ENCODE data around the gene DNAJC7.

DNAJC7 gene

DNA sequence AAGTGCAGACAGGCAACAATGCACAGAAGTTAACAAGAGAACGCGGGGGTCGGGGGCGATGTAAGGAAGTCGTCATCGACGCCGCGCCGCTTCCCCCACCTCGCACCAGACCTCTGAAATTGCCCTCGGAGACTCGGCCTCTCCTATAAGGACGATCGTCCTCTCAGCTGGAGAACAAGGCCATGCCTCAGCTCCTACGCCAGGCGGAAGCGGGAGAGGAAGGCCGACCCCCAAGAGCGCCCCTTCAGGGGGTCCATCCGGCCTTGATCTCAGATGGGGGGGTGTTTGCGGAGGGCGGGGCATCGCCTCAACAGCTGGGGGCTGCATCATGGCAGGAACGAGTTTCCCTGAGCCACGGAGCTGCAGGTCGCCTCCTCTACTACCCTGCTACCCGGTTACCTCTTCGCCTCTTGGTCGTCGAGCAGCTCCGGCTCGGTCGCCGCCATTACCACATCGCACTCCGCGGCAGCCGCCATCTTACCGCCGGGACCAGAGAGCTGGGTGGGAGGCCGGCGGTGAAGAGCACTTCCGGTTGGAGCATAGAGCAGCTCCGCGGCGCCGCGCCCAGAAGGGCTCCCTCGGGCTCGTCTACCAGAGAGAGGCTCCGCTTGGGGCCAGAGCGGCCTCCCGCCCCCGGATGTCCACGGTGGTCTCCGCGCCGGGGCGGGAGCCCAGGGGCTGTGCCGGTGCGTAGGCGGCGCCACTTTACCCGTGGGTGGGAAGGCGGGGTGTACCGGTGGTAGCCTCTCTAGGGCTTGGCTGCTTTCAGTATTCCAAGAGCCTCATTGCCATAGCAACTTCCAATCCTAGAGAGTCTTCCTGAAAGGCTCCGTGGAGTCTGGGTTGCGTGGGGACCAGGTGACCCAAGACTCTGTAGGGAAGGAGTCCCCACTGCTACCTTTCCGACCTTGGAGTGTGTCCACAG lies at the start of gene DNAJC7:
Gene DNAJC7 (minus strand): TSS at position 499 of the 925 bp plus-strand sequence. CDS start 23 bp downstream, at position 476.
- DNase-seq (ENCODE audit: insufficient read length, low spot score) (peak; percentile 93), FAIRE-seq (peak; percentile 92)

- DNase-seq (ENCODE audit: insufficient read length, low spot score) = no peak
- no peak for FAIRE-seq
Measured at GRCh38 chr17:42065201-42065600, 48.0 kb upstream of the DNAJC7 start.

- DNase-seq (ENCODE audit: insufficient read length, low spot score) (no peak), FAIRE-seq (no peak)
Measured at GRCh38 chr17:42062681-42063080, 45.4 kb upstream of the DNAJC7 start.

DNA sequence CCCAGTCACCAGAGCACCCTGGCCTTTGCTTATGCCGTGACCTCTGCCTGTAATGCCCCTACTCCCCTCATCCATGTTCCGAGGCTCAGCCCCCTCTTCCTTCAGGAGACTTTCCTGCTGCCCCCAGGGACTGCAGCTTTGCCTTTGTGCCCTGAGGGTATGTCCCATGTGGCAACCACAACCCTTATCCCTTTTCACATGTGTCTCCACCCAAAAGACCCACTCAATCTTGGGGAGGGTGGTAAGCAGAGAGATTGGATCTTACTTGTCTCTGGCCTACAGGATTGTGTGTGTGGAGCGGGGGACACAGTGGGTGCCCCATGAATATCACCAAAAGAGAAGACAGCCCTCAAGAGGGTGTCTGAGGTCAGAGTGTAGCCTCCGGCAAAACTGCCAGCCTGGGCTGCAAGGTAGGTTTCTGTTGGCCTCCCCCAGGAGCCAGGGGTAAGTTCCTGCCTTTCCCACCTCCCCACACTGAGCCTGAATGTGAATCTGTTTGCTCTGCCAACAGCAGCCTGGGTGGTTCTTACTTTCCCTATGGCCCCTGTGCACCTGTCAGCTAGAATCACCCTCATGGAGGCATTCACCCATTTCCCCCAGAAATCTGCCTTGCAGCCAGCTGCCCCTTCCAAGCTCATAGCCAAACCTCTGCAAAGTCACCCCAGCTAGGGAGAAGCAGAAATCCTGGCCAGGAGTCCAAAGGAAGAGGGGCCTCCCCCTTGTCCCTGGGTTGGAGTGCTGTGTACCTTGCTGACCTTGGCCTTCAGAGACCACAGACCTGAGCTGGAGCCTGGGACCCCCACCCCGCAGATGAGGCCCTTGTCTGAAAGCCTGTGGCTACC lies 44.6 kb upstream of the DNAJC7 start:
- FAIRE-seq (no peak), DNase-seq (ENCODE audit: insufficient read length, low spot score) (no peak)

GRCh38 chr17:42060231-42060630 lies 43.0 kb upstream of the DNAJC7 start:
- DNase-seq (ENCODE audit: insufficient read length, low spot score) = no peak
- FAIRE-seq = no peak

DNA sequence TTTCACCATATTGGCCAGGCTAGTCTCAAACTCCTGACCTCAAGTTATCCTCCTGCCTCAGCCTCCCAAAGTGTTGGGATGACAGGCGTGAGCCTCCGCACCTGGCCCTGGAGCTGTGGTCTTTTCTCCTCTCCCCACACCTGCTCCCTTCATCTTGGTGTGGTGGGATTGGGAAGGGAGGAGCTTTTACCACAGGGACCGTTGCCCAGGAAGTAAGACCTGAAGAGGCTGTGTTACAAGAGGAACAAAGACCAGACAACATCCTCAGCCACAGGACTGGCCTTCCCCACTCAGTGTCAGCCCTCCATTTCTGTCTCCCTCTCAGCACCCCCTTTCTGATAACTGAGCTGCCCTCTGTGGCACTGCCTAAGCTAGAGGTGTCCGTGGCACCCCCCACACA lies 42.6 kb upstream of the DNAJC7 start:
- no peak for FAIRE-seq
- no peak for DNase-seq (ENCODE audit: insufficient read length, low spot score)

- no peak for FAIRE-seq
Measured at GRCh38 chr17:42058063-42058462, 40.8 kb upstream of the DNAJC7 start.

DNA sequence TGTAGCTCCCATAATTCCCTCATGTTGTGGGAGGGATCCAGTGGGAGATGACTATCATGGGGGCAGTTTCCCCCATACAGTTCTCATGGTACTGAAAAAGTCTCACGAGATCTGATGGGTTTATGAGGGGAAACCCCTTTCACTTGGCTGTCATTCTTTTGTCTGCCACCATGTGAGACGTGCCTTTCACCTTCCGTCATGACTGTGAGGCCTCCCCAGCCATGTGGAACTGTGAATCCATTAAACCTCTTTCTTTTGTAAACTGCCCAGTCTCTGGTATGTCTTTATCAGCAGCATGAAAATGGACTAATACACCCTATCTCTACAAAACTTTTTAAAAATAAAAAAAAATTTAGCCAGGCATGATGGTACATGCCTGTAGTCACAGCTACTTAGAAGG lies 39.4 kb upstream of the DNAJC7 start:
- DNase-seq (ENCODE audit: insufficient read length, low spot score) (no peak), FAIRE-seq (no peak)

More at GRCh38 chr17:42058063-42058462, 40.8 kb upstream of the DNAJC7 start:
- DNase-seq (ENCODE audit: insufficient read length, low spot score) = no peak

GRCh38 chr17:42055496-42055895 lies 38.3 kb upstream of the DNAJC7 start:
- FAIRE-seq (peak; percentile 40), DNase-seq (ENCODE audit: insufficient read length, low spot score) (no peak)

DNA sequence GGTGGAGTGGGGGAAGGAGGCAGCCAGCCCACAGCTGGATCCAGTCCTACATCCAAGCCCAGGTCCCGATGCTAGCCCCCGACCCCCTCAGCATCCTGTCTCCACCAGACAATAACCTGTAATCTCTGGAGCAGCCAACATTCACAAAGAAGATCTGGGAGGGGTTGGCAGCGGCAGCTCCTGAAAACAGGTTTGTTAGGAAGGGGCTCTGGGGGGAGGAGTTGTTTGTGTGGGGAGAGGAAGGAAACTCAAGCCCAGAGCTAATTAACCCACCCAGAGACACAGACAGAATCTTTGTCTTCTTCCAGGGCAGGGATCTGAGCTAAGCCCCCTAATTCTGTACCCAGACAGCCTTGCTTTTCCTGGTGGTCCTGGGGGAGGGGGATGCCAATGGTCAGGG lies 37.8 kb upstream of the DNAJC7 start:
- FAIRE-seq = no peak

GRCh38 chr17:42053731-42054500 lies 36.7 kb upstream of the DNAJC7 start:
- no peak for FAIRE-seq
- DNase-seq (ENCODE audit: insufficient read length, low spot score) = no peak

More for the DNA sequence above, 37.8 kb upstream of the DNAJC7 start:
- DNase-seq (ENCODE audit: insufficient read length, low spot score) = no peak

GRCh38 chr17:42052346-42052877 lies 35.2 kb upstream of the DNAJC7 start:
- DNase-seq (ENCODE audit: insufficient read length, low spot score) (no peak), FAIRE-seq (no peak)

- FAIRE-seq = no peak
- DNase-seq (ENCODE audit: insufficient read length, low spot score) = no peak
Measured at GRCh38 chr17:42051645-42052044, 34.4 kb upstream of the DNAJC7 start.

GRCh38 chr17:42051013-42051400 lies 33.8 kb upstream of the DNAJC7 start:
- peak; percentile 36 for FAIRE-seq
- DNase-seq (ENCODE audit: insufficient read length, low spot score) = no peak

DNA sequence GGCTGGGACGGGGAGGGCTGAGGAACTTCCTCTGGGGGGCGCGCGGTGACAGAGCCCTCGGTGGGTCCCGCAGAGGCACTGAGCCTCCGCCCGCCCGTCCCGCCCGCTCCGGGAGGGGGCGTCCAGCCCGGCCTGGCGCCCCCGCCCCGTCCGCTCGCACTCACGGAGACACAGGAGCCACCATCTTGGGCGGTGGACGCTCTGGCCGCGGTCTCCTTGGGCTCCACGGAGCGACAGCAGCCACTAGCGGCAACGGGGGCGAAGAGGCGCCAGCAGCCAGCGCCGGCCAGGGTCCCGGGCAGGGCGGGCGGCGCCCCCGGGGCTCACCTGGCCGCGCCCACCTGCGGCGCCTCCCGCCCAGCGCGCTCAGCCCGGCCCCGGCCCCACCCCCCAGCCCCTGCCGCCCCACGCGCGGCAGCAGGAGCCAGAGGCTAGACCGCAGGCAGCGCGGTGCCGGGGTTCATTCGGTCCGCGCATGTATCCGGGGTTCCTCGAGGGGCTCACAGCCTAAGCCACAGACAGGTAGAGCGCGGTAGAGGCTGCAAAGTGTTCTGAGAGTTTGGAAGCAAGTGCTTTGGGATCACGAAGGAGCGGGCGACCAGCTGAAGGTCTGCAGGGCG lies 33.3 kb upstream of the DNAJC7 start, which contains the start of gene C17orf113:
Gene C17orf113 (minus strand): TSS at position 209 of the 620 bp plus-strand sequence. CDS start 7,225 bp downstream, outside the sequence.
- FAIRE-seq (peak; percentile 44), DNase-seq (ENCODE audit: insufficient read length, low spot score) (peak; percentile 81)

- DNase-seq (ENCODE audit: insufficient read length, low spot score) = peak; percentile 51
Measured at GRCh38 chr17:42049834-42050392, 32.7 kb upstream of the DNAJC7 start.

DNA sequence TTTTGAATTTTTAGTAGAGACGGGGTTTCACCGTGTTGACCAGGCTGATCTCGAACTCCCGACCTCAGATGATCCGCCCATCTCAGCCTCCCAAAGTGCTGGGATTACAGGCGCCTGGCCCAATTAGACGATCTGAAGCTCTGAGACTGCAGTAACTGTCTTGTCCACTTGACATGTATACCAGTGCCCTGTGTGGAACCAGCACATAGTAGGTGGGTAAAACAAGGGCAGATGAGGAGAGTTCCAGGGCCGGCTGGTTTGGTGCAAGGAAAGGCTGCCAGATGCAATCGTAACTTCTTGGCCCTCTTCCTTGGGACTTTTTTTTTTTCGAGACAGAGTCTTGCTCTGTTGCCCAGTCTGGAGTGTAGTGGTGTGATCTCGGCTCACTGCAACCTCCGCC lies 30.1 kb upstream of the DNAJC7 start:
- FAIRE-seq (no peak), DNase-seq (ENCODE audit: insufficient read length, low spot score) (no peak)

More at GRCh38 chr17:42049834-42050392, 32.7 kb upstream of the DNAJC7 start:
- peak; percentile 86 for FAIRE-seq

DNA sequence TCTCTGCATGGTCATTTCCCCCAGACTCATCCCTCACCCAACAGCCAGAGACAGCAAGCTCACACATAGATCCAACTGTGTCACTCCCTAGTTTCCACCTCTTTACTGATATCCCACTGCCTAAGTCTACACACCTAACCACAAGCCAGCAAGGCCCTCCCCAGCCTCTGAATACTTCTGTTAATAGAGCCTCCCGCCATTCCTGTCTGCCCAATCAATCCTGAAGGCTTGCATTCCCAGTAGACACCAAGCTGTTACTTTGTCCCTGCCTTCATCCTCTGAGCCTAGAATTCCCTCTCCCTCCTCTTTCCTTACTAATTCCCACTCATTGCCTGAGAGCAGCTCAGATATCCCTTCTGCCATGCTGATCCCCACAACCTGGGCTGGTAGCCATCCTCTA lies 28.5 kb upstream of the DNAJC7 start:
- FAIRE-seq = no peak

GRCh38 chr17:42042598-42043319 lies 25.5 kb upstream of the DNAJC7 start:
- peak; percentile 40 for FAIRE-seq

More for the DNA sequence above, 28.5 kb upstream of the DNAJC7 start:
- DNase-seq (ENCODE audit: insufficient read length, low spot score) = no peak

More at GRCh38 chr17:42042598-42043319, 25.5 kb upstream of the DNAJC7 start:
- DNase-seq (ENCODE audit: insufficient read length, low spot score) = no peak
